ENCODE data around the gene TSC22D1. TPM values are rescaled to one million over a fixed set of nuclear protein-coding genes. Genes with fewer than 3 reads are reported as not detected.

TSC22D1 gene
- total RNA-seq, 4 donors from 2014 or later, result 60.0 to 78.8 (median 69.3) TPM

- intact Hi-C loops (cut with DNase I; ENCODE audit: low total_unique reads), result loop anchor here (10.0 kb wide), 1 partner anchor 487 kb away; no protein-coding TSS in a partner anchor
- no peak for DNase-seq (ENCODE audit: low spot score in 2 of 2)
- WGBS, 2 donors, result 96% methylated on average over 1 of the region's 1 CpG
- no peak for TF ChIP-seq CTCF (IDR thresholded peaks at IDR 0.05)
- TF ChIP-seq POLR2A (IDR thresholded peaks at IDR 0.05), result no peak
- H3K4me3 ChIP-seq (ENCODE audit: low read depth, poor library complexity, severe bottlenecking), result no peak overlapping the region
Observed at GRCh38 chr13:44487989-44488388, 88.1 kb downstream of the TSC22D1 start.

GRCh38 chr13:44484562-44485138 is 91.5 kb downstream of the TSC22D1 start:
- 71 to 81% methylated on average over 4 of the region's 4 CpGs for WGBS, 2 donors
- no peak overlapping the region for H3K4me3 ChIP-seq (ENCODE audit: low read depth, poor library complexity, severe bottlenecking)
- intact Hi-C loops (cut with DNase I; ENCODE audit: low total_unique reads), result loop anchor here (10.0 kb wide), 1 partner anchor 490 kb away; no protein-coding TSS in a partner anchor
- TF ChIP-seq POLR2A (IDR thresholded peaks at IDR 0.05), result no peak
- no peak for TF ChIP-seq CTCF (IDR thresholded peaks at IDR 0.05)
- DNase-seq (ENCODE audit: low spot score in 2 of 2), result no peak

GRCh38 chr13:44474122-44474910 is 101.8 kb downstream of the TSC22D1 start:
- 73 to 86% methylated on average over 4 of the region's 4 CpGs for WGBS, 2 donors
- intact Hi-C loops (cut with DNase I; ENCODE audit: low total_unique reads), result no loop called here
- H3K4me3 ChIP-seq (ENCODE audit: low read depth, poor library complexity, severe bottlenecking), result no peak overlapping the region
- DNase-seq (ENCODE audit: low spot score in 2 of 2), result no peak
- no peak for TF ChIP-seq CTCF (IDR thresholded peaks at IDR 0.05)
- no peak for TF ChIP-seq POLR2A (IDR thresholded peaks at IDR 0.05)

GRCh38 chr13:44471686-44472085 is 104.4 kb downstream of the TSC22D1 start:
- WGBS, 2 donors, result 63 to 78% methylated on average over 1 of the region's 1 CpG

More at GRCh38 chr13:44471686-44472085, 104.4 kb downstream of the TSC22D1 start:
- no peak for TF ChIP-seq POLR2A (IDR thresholded peaks at IDR 0.05)
- TF ChIP-seq CTCF (IDR thresholded peaks at IDR 0.05), result no peak
- H3K4me3 ChIP-seq (ENCODE audit: low read depth, poor library complexity, severe bottlenecking), result no peak overlapping the region
- DNase-seq (ENCODE audit: low spot score in 2 of 2), result no peak
- intact Hi-C loops (cut with DNase I; ENCODE audit: low total_unique reads), result no loop called here

Measured in lower leg skin (tissue), 4 donors.